Activated B cell treated with CpG ODN at 0.5 μM for 24 hours (primary cell): Measurements from ENCODE around the gene SFTPA2. TPM values are rescaled to one million over a fixed set of nuclear protein-coding genes. Genes with fewer than 3 reads are reported as not detected.
"Not testable (repeated sequence)": the region's sequence is repeated elsewhere in the genome, so short reads cannot be mapped to it uniquely, and the experiment has no call there.

Experiments
- ATAC-seq: fragments of 200-7000 bp; cut with Tn5 transposase; one replicate; pipeline ENCODE4 v1.10.0; 2021; ENCODE audit warnings: low read depth, mild to moderate bottlenecking, moderate library complexity
- CTCF ChIA-PET: fragments of 350-600 bp; sonication (Branson Sonifier 250); formaldehyde crosslinking; loops from one replicate; lab custom pipeline; 2021; ENCODE audit warnings: antibody characterized with exemption; lab: Charles Lee
- POLR2A ChIA-PET: fragments of 350-600 bp; sonication (Branson Sonifier 250); formaldehyde crosslinking; loops from one replicate; lab custom pipeline; 2021; ENCODE audit warnings: antibody characterized with exemption; lab: Charles Lee
- DNase-seq: peaks from one replicate; pipeline ENCODE4 v3.0.0; 2022
- H3K27ac Mint-ChIP-seq: one replicate; pipeline ENCODE4 v1.8.0; 2020; ENCODE audit warnings: mixed read lengths
- H3K27me3 Mint-ChIP-seq: one replicate; pipeline ENCODE4 v1.8.0; 2021; ENCODE audit warnings: mixed read lengths
- H3K36me3 Mint-ChIP-seq: one replicate; pipeline ENCODE4 v1.8.0; 2021; ENCODE audit warnings: low read depth, mixed read lengths
- H3K4me1 Mint-ChIP-seq: one replicate; pipeline ENCODE4 v1.8.0; 2021; ENCODE audit warnings: mixed read lengths
- H3K4me3 Mint-ChIP-seq: one replicate; pipeline ENCODE4 v1.8.0; 2020; ENCODE audit warnings: mild to moderate bottlenecking, mixed read lengths
- H3K9me3 Mint-ChIP-seq: one replicate; pipeline ENCODE4 v1.8.0; 2020; ENCODE audit warnings: mixed read lengths
- intact Hi-C: fragments of 100-400 bp; cut with micrococcal nuclease; formaldehyde crosslinking; loops from one replicate; pipeline ENCODE4 v1.15.1; 2024
- total RNA-seq: library from RNA; stranded (reverse); gene quantifications from 2 replicates; pipeline ENCODE4 v1.2.3, GENCODE V29; 2022
- TF ChIP-seq, protein P1 (sequence below): fragments of 200-600 bp; IDR thresholded peaks from one replicate; pipeline ENCODE4 v1.8.0; 2022; ENCODE audit warnings: antibody characterized with exemption, mild to moderate bottlenecking

Gene SFTPA2
- total RNA-seq, 1 donor from 2014 or later: not detected

GRCh38 chr10:79601939-79602338 is 41.7 kb upstream of the SFTPA2 start:
- Mint-ChIP-seq H3K4me1 (peaks cover 3% of the 10 kb centered on the region), H3K4me3 (no peak overlapping the region), H3K27ac (no peak overlapping the region), H3K36me3 (no peaks in the 10 kb centered on the region), H3K9me3 (peaks cover 13% of the 10 kb centered on the region), H3K27me3 (no peaks in the 10 kb centered on the region)
- intact Hi-C loops: no loop called here
- POLR2A ChIA-PET: no interaction called here
- ATAC-seq (no peak), DNase-seq (no peak)
- CTCF ChIA-PET: no interaction called here
- TF ChIP-seq, protein P1, sequence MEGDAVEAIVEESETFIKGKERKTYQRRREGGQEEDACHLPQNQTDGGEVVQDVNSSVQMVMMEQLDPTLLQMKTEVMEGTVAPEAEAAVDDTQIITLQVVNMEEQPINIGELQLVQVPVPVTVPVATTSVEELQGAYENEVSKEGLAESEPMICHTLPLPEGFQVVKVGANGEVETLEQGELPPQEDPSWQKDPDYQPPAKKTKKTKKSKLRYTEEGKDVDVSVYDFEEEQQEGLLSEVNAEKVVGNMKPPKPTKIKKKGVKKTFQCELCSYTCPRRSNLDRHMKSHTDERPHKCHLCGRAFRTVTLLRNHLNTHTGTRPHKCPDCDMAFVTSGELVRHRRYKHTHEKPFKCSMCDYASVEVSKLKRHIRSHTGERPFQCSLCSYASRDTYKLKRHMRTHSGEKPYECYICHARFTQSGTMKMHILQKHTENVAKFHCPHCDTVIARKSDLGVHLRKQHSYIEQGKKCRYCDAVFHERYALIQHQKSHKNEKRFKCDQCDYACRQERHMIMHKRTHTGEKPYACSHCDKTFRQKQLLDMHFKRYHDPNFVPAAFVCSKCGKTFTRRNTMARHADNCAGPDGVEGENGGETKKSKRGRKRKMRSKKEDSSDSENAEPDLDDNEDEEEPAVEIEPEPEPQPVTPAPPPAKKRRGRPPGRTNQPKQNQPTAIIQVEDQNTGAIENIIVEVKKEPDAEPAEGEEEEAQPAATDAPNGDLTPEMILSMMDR: no peak

DNA sequence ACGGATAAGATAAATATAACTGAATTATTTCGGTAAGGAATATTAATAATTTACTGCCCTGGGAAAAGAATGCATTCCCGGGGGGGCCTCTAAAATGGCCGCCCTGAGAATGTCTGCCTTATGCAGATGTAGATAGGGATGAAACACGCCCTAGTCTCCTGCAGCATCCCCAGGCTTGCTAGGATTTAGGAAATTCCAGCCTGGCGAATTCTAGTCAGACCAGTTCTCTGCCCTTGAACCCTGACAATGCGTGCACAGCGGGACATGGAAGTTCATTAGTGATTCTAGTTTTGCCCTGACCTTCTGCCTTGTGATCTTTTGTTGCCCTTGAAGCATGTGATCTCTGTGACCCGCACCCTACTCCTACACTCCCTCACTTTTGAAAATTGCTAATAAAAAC is 39.4 kb upstream of the SFTPA2 start:
- DNase-seq, CTCF ChIA-PET, POLR2A ChIA-PET, ATAC-seq, H3K36me3 Mint-ChIP-seq, H3K27ac Mint-ChIP-seq, H3K27me3 Mint-ChIP-seq, H3K4me3 Mint-ChIP-seq, intact Hi-C loops, H3K4me1 Mint-ChIP-seq: not testable (repeated sequence)
- H3K9me3 Mint-ChIP-seq: peaks cover 16% of the 10 kb centered on the region

GRCh38 chr10:79595510-79595909 is 35.3 kb upstream of the SFTPA2 start:
- DNase-seq (no peak), ATAC-seq (no peak)
- TF ChIP-seq, protein P1: no peak
- ChIA-PET CTCF (no interaction called here), POLR2A (no interaction called here)
- H3K4me3 Mint-ChIP-seq: no peak overlapping the region
- no peaks in the 10 kb centered on the region for H3K36me3 Mint-ChIP-seq
- peaks cover 15% of the 10 kb centered on the region for H3K27me3 Mint-ChIP-seq
- no peak overlapping the region for H3K27ac Mint-ChIP-seq
- H3K4me1 Mint-ChIP-seq: no peaks in the 10 kb centered on the region
- H3K9me3 Mint-ChIP-seq: peaks cover 15% of the 10 kb centered on the region
- intact Hi-C loops: no loop called here

DNA sequence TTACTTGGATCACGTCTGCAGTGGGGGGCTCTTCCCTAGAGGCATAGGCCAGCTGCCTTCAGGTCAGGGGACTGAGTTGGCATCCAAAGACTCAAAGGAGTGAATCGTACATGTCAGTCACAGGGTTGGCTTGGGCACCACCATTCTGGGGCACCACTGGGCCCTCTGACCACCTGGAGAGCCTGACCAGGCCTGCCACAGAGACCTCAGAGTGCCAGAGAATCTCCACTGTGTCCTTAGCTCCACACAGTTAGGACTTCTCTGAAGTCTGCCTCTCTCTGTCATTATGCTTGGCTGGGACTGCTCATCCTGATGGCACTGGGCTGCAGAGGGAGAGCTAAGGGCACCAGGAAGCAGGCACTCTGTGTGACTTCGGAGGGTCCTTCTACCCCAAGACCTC is 34.4 kb upstream of the SFTPA2 start:
- Mint-ChIP-seq H3K9me3 (peaks cover 15% of the 10 kb centered on the region), H3K27me3 (peaks cover 15% of the 10 kb centered on the region)
- POLR2A ChIA-PET, DNase-seq, H3K36me3 Mint-ChIP-seq, ATAC-seq, H3K4me3 Mint-ChIP-seq, CTCF ChIA-PET, H3K4me1 Mint-ChIP-seq, intact Hi-C loops, H3K27ac Mint-ChIP-seq: not testable (repeated sequence)

GRCh38 chr10:79593377-79593776 is 33.2 kb upstream of the SFTPA2 start:
- ATAC-seq (no peak), DNase-seq (no peak)
- TF ChIP-seq, protein P1: no peak
- Mint-ChIP-seq H3K4me1 (no peaks in the 10 kb centered on the region), H3K36me3 (no peaks in the 10 kb centered on the region), H3K4me3 (no peak overlapping the region), H3K9me3 (peaks cover 15% of the 10 kb centered on the region), H3K27ac (no peak overlapping the region), H3K27me3 (peaks cover 15% of the 10 kb centered on the region)
- intact Hi-C loops: no loop called here
- POLR2A ChIA-PET: no interaction called here
- CTCF ChIA-PET: no interaction called here

- Mint-ChIP-seq H3K9me3 (peaks cover 2% of the 10 kb centered on the region), H3K27me3 (peaks cover 15% of the 10 kb centered on the region), H3K27ac (no peak overlapping the region), H3K4me1 (no peaks in the 10 kb centered on the region), H3K4me3 (no peak overlapping the region), H3K36me3 (no peaks in the 10 kb centered on the region)
- ATAC-seq: no peak
- intact Hi-C loops: no loop called here
- CTCF ChIA-PET: no interaction called here
- DNase-seq: no peak
- POLR2A ChIA-PET: no interaction called here
- TF ChIP-seq, protein P1: no peak
Measured at GRCh38 chr10:79588800-79589199, 28.6 kb upstream of the SFTPA2 start.
